Mesodermal cell (in vitro differentiated cells): ENCODE measurements around the gene NPTXR.
A peak's percentile ranks its signal among the peaks of the same experiment; 100 is the strongest.
"Not testable (repeated sequence)": the region's sequence is repeated elsewhere in the genome, so short reads cannot be mapped to it uniquely, and the experiment has no call there.

Experiments
- H3K27ac ChIP-seq: 2 replicates; pipeline ENCODE4 v1.7.0; 2013; ENCODE audit warnings: mild to moderate bottlenecking, low read depth, low read length, moderate library complexity; ENCODE audit not compliant: severe bottlenecking
- H3K36me3 ChIP-seq: 2 replicates; pipeline ENCODE4 v1.7.1; 2013; ENCODE audit warnings: mild to moderate bottlenecking, low read length, moderate library complexity; ENCODE audit not compliant: control insufficient read depth, insufficient read depth
- H3K4me1 ChIP-seq: one replicate; pipeline ENCODE4 v1.7.1; 2013; ENCODE audit warnings: mild to moderate bottlenecking, low read length; ENCODE audit not compliant: insufficient read depth, control insufficient read depth, poor library complexity, severe bottlenecking
- H3K4me3 ChIP-seq: 2 replicates; pipeline ENCODE4 v1.7.0; 2013; ENCODE audit warnings: low read length, control low read depth, mild to moderate bottlenecking; ENCODE audit not compliant: insufficient read depth, poor library complexity, severe bottlenecking; ENCODE audit errors: extremely low read depth
- H3K9me3 ChIP-seq: 2 replicates; pipeline ENCODE4 v1.7.1; 2013; ENCODE audit warnings: mild to moderate bottlenecking, low read length, moderate library complexity; ENCODE audit not compliant: control insufficient read depth
- WGBS, 2 experiments: methylation state at CpG; one replicate each; pipeline ENCODE4 v1.1.5; 2013; ENCODE audit warnings: missing lambda C conversion rate in 2 of 2; ENCODE audit not compliant: insufficient coverage in 2 of 2; 5-methylcytosine and 5-hydroxymethylcytosine counted together

NPTXR gene

GRCh38 chr22:38817196-38817595 is 26.6 kb downstream of the NPTXR start:
- Histone ChIP-seq H3K4me3 (no peak overlapping the region), H3K4me1 (no peaks in the 10 kb centered on the region), H3K36me3 (no peaks in the 10 kb centered on the region), H3K27ac (no peak overlapping the region), H3K9me3 (no peaks in the 10 kb centered on the region)
- 86 to 100% methylated on average over 1 to 4 of the region's 6 CpGs for WGBS, 2 experiments

GRCh38 chr22:38815842-38816241 is 28.0 kb downstream of the NPTXR start:
- 100% methylated on average over 1 of the region's 1 CpG; no CpG with 5 or more reads in 1 of the 2 experiments for WGBS, 2 experiments
- H3K27ac ChIP-seq: no peak overlapping the region

GRCh38 chr22:38811241-38811640 is 32.6 kb downstream of the NPTXR start:
- Histone ChIP-seq H3K4me1 (no peaks in the 10 kb centered on the region), H3K36me3 (no peaks in the 10 kb centered on the region), H3K9me3 (no peaks in the 10 kb centered on the region), H3K27ac (no peak overlapping the region), H3K4me3 (no peak overlapping the region)
- 79 to 86% methylated on average over 2 of the region's 2 CpGs for WGBS, 2 experiments

More at GRCh38 chr22:38815842-38816241, 28.0 kb downstream of the NPTXR start:
- Histone ChIP-seq H3K36me3 (no peaks in the 10 kb centered on the region), H3K4me1 (no peaks in the 10 kb centered on the region), H3K4me3 (no peak overlapping the region), H3K9me3 (no peaks in the 10 kb centered on the region)

- not testable (repeated sequence) for H3K27ac ChIP-seq, H3K4me3 ChIP-seq, H3K36me3 ChIP-seq, H3K4me1 ChIP-seq, H3K9me3 ChIP-seq
- WGBS, 2 experiments: 50 to 63% methylated on average over 3 to 4 of the region's 8 CpGs
These were observed 38.7 kb downstream of the NPTXR start for GRCh38 chr22:38805041-38805593.

GRCh38 chr22:38802671-38803121 is 41.1 kb downstream of the NPTXR start:
- Histone ChIP-seq H3K4me3 (no peak overlapping the region), H3K9me3 (no peaks in the 10 kb centered on the region), H3K36me3 (no peaks in the 10 kb centered on the region), H3K27ac (no peak overlapping the region), H3K4me1 (peaks cover 3% of the 10 kb centered on the region)
- WGBS, 2 experiments: 28 to 35% methylated on average over 7 to 9 of the region's 10 CpGs

GRCh38 chr22:38799265-38800002 is 44.4 kb downstream of the NPTXR start:
- no peaks in the 10 kb centered on the region for H3K9me3 ChIP-seq
- H3K4me1 ChIP-seq: peaks cover 4% of the 10 kb centered on the region
- 93 to 100% methylated on average over 1 to 6 of the region's 6 CpGs for WGBS, 2 experiments
- no peaks in the 10 kb centered on the region for H3K36me3 ChIP-seq
- H3K4me3 ChIP-seq: no peak overlapping the region
- no peak overlapping the region for H3K27ac ChIP-seq

- WGBS, 2 experiments: 80 to 96% methylated on average over 5 of the region's 5 CpGs
- H3K27ac ChIP-seq: no peak overlapping the region
- H3K4me1 ChIP-seq: peaks cover 4% of the 10 kb centered on the region
- H3K4me3 ChIP-seq: no peak overlapping the region
- no peaks in the 10 kb centered on the region for H3K36me3 ChIP-seq
- H3K9me3 ChIP-seq: no peaks in the 10 kb centered on the region
These were observed 45.3 kb downstream of the NPTXR start for GRCh38 chr22:38798496-38798895.

GRCh38 chr22:38796262-38796957 is 47.4 kb downstream of the NPTXR start:
- 80 to 89% methylated on average over 10 to 11 of the region's 12 CpGs for WGBS, 2 experiments
- Histone ChIP-seq H3K27ac (no peak overlapping the region), H3K4me1 (peaks cover 8% of the 10 kb centered on the region), H3K4me3 (no peak overlapping the region), H3K9me3 (no peaks in the 10 kb centered on the region), H3K36me3 (no peaks in the 10 kb centered on the region)

GRCh38 chr22:38795569-38795968 is 48.3 kb downstream of the NPTXR start:
- no peaks in the 10 kb centered on the region for H3K9me3 ChIP-seq
- no peaks in the 10 kb centered on the region for H3K36me3 ChIP-seq
- H3K4me1 ChIP-seq: peaks cover 8% of the 10 kb centered on the region
- 64 to 82% methylated on average over 3 to 4 of the region's 4 CpGs for WGBS, 2 experiments
- H3K4me3 ChIP-seq: no peak overlapping the region
- H3K27ac ChIP-seq: no peak overlapping the region

GRCh38 chr22:38793721-38794466 is 49.9 kb downstream of the NPTXR start, which contains the start of gene DNAL4:
Gene DNAL4 (minus strand): TSS chr22:38794143. CDS start chr22:38782731, 11,412 bp downstream.
- Histone ChIP-seq H3K36me3 (peaks cover 7% of the 10 kb centered on the region), H3K9me3 (no peaks in the 10 kb centered on the region), H3K4me3 (peak within 1 kb of the TSS; percentile 83), H3K4me1 (peaks cover 8% of the 10 kb centered on the region), H3K27ac (peak within 1 kb of the TSS; percentile 52)
- WGBS, 2 experiments: 0 to 1% methylated on average over 30 to 31 of the region's 47 CpGs
